PC-9 (cell line): Measurements from ENCODE around the gene ZNF229. TPM values are rescaled to one million over a fixed set of nuclear protein-coding genes. Genes with fewer than 3 reads are reported as not detected.

Source experiments
- total RNA-seq: library from RNA; stranded (reverse); gene quantifications from 2 replicates; pipeline ENCODE4 v1.2.3, GENCODE V29; 2021

Gene ZNF229
- total RNA-seq, 1 experiment from 2014 or later: 11.3 TPM

Other genes starting within 250 kb of the ZNF229 start
- 14.2 and 16.5 TPM in 2 replicates for gene ZNF227, start 235.9 kb downstream of the ZNF229 start, total RNA-seq
- 0.41 and 0.88 TPM in 2 replicates for gene ZNF233, start 188.6 kb downstream of the ZNF229 start, total RNA-seq
- gene ZNF235, start 143.4 kb downstream of the ZNF229 start, total RNA-seq: 4.3 and 5.9 TPM in 2 replicates
- 3.5 and 7.8 TPM in 2 replicates for gene ZNF112, start 91.8 kb downstream of the ZNF229 start, total RNA-seq
- gene ZNF285, start 46.9 kb downstream of the ZNF229 start, total RNA-seq: 3.0 and 3.5 TPM in 2 replicates
- gene ZNF180, start 52.0 kb upstream of the ZNF229 start, total RNA-seq: 6.3 and 11.3 TPM in 2 replicates
- gene CEACAM20, start 81.2 kb upstream of the ZNF229 start, total RNA-seq: not detected in 2 replicates
- gene IGSF23, start 165.1 kb upstream of the ZNF229 start, total RNA-seq: not detected in 2 replicates
- gene PVR, start 195.4 kb upstream of the ZNF229 start, total RNA-seq: 50.8 and 52.1 TPM in 2 replicates
- gene CEACAM19, start 223.0 kb upstream of the ZNF229 start, total RNA-seq: 4.8 and 8.0 TPM in 2 replicates